BJ (cell line): ENCODE measurements around the gene EN2. TPM values are rescaled to one million over a fixed set of nuclear protein-coding genes. Genes with fewer than 3 reads are reported as not detected.

Source experiments
- CTCF ChIA-PET: fragments of 350-600 bp; formaldehyde crosslinking; extraction: SDS; loops from one replicate; lab custom pipeline; 2021; ENCODE audit warnings: antibody characterized with exemption, inconsistent platforms; lab: Yijun Ruan, JAX
- POLR2A ChIA-PET: fragments of 300-600 bp; sonication (Branson Sonifier 250); formaldehyde crosslinking; extraction: SDS; loops from one replicate; lab custom pipeline; 2021; ENCODE audit warnings: antibody characterized with exemption; lab: Charles Lee
- DNase-seq: peaks from one replicate; pipeline ENCODE4 v3.0.0-alpha.2; 2011; ENCODE audit warnings: low read depth
- H3K27me3 ChIP-seq: 2 replicates; pipeline ENCODE4 v1.6.0; 2011; ENCODE audit warnings: low read length; ENCODE audit not compliant: control insufficient read depth, insufficient read depth
- H3K36me3 ChIP-seq: 2 replicates; pipeline ENCODE4 v1.5.1; 2011; ENCODE audit warnings: low read length; ENCODE audit not compliant: control insufficient read depth, insufficient read depth
- H3K4me3 ChIP-seq: 2 replicates; pipeline ENCODE4 v1.5.1; 2011; ENCODE audit warnings: low read depth, mild to moderate bottlenecking, control low read depth, low read length
- polyA plus RNA-seq: library from polyadenylated mRNA; depleted of rRNA; stranded (reverse); fragments of >200 nt; gene quantifications from 2 replicates; pipeline ENCODE4 v1.2.3, GENCODE V29; 2011
- TF ChIP-seq, protein P1 (sequence below): IDR thresholded peaks from 2 replicates; pipeline ENCODE4 v1.5.1; 2011; ENCODE audit warnings: low read depth, mild to moderate bottlenecking, control low read depth, inconsistent platforms, low read length, moderate library complexity; ENCODE audit not compliant: insufficient read depth

The EN2 gene
- polyA plus RNA-seq, 1 experiment, result not detected

DNA sequence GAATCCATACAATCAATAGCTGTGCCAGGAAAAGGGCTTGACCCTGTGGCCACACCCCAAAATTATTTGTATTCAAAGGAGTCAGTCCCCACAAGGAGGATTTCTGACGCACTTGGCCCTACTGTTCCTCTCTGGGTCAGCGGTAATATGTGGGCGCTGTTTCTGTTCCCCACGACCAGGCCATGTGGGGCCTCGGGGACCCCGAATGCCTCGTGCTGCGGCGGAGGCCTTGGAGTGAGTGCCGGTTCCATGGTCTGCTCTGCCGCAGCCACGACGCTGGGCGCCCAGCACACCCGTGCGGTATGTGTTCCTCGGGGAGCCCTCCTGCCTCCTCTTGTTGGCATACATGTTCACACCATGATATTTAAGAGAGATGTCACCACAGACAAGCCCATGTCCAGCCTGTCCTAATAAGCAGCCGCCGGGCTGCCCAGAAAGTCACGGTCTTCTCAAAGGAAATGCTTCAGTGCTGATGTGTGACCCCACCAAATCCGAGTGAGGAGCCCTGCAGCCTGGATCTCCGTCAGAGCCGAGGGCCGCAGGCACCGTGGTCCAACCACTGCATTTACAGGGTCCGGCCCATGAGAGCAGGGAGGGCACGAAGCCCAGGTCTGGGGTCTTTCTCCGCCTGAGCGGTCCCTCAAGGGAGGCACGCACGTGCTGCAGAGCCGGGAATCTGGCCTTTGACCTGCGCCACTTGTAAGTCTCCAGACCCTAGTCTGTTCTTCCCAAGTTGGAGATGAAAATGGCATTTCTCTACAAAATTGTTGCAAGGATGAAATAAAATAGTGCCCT is 36.0 kb downstream of the EN2 start:
- ChIA-PET CTCF (interaction anchor here (0.6 kb wide), 1 partner anchor 758 kb away, joined by 3 read pairs; no protein-coding TSS in a partner anchor), POLR2A (no interaction called here)
- no peak for DNase-seq
- no peaks in the 10 kb centered on the region for H3K27me3 ChIP-seq
- TF ChIP-seq, protein P1, sequence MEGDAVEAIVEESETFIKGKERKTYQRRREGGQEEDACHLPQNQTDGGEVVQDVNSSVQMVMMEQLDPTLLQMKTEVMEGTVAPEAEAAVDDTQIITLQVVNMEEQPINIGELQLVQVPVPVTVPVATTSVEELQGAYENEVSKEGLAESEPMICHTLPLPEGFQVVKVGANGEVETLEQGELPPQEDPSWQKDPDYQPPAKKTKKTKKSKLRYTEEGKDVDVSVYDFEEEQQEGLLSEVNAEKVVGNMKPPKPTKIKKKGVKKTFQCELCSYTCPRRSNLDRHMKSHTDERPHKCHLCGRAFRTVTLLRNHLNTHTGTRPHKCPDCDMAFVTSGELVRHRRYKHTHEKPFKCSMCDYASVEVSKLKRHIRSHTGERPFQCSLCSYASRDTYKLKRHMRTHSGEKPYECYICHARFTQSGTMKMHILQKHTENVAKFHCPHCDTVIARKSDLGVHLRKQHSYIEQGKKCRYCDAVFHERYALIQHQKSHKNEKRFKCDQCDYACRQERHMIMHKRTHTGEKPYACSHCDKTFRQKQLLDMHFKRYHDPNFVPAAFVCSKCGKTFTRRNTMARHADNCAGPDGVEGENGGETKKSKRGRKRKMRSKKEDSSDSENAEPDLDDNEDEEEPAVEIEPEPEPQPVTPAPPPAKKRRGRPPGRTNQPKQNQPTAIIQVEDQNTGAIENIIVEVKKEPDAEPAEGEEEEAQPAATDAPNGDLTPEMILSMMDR, result no peak
- H3K36me3 ChIP-seq, result no peaks in the 10 kb centered on the region
- no peak overlapping the region for H3K4me3 ChIP-seq

DNA sequence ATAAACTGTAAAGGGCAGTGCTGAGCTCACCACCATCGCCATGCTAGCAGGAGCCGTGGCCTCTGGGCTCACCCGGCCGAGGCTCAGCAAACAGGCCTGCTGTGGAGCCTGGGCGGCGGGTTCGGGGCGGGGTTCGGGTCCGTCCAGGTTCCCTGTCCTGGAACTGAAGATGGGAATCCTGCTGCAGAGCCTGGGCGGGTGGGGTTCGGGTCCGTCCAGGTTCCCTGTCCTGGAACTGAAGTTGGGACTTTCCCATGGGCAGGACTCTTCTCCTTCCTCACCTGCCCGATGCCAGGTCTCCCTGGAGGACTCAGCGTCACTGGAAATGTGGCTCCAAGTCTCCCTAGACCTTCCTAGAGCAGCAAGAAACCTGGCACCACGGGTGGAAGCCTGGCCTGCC is 36.6 kb downstream of the EN2 start:
- H3K36me3 ChIP-seq, result no peaks in the 10 kb centered on the region
- DNase-seq, result no peak
- POLR2A ChIA-PET, result no interaction called here
- TF ChIP-seq, protein P1, result no peak
- H3K4me3 ChIP-seq, result no peak overlapping the region
- CTCF ChIA-PET, result no interaction called here
- H3K27me3 ChIP-seq, result no peaks in the 10 kb centered on the region

DNA sequence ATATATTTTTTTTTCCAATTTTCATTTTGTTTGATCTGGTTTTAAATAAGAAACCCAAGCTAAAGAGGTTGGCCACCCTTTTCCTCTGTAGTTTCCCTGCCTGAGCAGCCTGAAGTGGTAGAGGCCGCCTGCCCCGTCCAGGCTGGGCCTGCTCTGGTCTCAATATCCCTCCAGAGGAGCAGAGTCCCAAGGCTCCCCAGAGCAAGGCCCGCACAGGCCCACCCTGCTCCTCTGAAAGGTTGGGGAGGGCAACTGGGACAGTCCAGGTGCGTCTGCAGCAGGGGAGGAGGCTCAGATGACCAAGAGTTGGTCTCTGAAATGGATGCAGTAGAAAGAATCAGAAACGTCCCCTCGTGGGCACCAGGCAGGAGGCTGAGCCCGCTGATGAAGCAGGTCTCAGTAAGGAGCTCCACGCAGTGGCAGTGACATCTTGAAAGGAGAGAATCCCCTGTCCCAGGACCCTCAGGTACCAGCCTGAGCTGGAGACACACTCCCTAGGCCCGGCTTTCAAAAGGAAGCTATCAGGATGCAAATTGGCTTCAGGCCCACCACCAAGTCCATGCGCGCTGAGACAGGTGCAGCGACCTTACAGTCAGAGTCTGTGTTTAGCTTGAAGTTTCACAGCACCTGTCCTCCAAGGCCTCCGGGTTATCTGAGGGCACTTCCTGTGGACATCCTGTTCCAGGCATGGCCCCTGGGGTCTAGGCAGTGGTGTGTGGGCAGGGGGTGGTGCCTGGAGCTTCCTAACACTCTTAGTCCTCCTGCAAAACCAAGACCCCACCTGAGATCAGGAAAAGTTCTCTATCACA is 37.7 kb downstream of the EN2 start:
- TF ChIP-seq, protein P1, result no peak
- H3K4me3 ChIP-seq, result no peak overlapping the region
- H3K27me3 ChIP-seq, result no peaks in the 10 kb centered on the region
- no peak for DNase-seq
- ChIA-PET CTCF (no interaction called here), POLR2A (no interaction called here)
- no peaks in the 10 kb centered on the region for H3K36me3 ChIP-seq

DNA sequence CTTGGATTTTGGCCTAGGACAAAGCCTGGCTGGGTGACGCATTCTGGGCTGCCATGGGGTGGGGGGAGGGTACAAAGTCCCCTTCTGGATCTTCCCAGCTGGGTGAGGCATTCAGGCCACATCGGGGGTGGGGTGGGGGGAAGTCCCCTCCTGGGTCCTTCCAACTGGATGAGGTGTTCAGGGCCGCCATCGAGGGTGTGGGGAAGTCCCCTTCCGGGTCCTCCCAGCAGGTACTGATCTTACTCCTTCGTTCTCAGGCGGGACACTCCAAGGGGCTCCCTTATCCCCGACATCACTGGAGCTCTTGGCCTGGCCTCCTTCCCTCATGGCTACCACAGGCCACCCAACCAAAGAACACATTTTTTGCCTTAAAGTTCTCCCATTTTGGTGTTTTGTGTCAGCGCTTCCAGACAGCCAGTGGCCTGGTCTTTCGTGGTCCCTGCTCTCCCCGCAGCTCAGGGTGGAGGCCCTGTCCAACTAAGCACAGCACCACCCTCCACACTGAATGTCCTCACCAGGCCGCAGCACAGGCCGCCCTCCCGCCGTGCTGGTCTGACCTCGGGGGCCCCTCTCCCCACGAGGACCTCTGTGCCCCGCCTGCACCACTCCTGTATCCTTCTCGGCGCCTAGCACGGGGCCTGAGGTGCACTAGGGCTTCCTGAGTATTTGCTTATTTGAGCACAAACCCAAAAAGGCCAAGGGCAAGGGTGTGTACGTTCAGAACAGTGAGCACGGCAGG is 38.5 kb downstream of the EN2 start:
- TF ChIP-seq, protein P1, result no peak
- no peaks in the 10 kb centered on the region for H3K36me3 ChIP-seq
- no peak for DNase-seq
- CTCF ChIA-PET, result no interaction called here
- POLR2A ChIA-PET, result no interaction called here
- H3K27me3 ChIP-seq, result no peaks in the 10 kb centered on the region
- no peak overlapping the region for H3K4me3 ChIP-seq
